GM18519 (cell line): ENCODE data around the gene OR2F1.

Experiments used
- ATAC-seq: cut with Tn5 transposase; IDR thresholded peaks from one replicate; pipeline ENCODE4 v1.9.1; 2021; ENCODE audit warnings: mild to moderate bottlenecking, moderate library complexity; ENCODE audit not compliant: unreplicated experiment, low FRiP score

Gene OR2F1, protein sequence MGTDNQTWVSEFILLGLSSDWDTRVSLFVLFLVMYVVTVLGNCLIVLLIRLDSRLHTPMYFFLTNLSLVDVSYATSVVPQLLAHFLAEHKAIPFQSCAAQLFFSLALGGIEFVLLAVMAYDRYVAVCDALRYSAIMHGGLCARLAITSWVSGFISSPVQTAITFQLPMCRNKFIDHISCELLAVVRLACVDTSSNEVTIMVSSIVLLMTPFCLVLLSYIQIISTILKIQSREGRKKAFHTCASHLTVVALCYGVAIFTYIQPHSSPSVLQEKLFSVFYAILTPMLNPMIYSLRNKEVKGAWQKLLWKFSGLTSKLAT

DNA sequence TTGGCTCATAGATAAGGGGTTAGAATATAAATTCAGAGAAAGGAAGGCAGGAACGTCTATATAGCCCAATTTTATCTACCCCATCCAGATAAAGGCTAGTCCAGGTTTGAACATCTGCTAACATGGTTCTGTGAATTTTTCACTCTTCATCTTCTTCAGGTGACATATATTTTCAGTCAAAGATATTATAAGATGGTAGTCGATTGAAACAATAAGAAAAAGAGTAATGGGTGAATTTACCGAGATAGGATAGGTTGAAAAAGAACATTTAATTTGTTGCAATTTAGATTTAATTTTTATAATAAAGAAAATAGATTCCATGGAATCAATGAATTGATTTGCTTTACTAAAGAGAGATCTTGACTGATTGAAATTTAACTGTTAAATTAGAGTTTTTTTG is at the start of gene OR2F1:
Gene OR2F1, plus strand, starts transcription at position 301 of the 400 bp plus-strand sequence. CDS start 5,127 bp downstream, outside the sequence.
- ATAC-seq: no peak

DNA sequence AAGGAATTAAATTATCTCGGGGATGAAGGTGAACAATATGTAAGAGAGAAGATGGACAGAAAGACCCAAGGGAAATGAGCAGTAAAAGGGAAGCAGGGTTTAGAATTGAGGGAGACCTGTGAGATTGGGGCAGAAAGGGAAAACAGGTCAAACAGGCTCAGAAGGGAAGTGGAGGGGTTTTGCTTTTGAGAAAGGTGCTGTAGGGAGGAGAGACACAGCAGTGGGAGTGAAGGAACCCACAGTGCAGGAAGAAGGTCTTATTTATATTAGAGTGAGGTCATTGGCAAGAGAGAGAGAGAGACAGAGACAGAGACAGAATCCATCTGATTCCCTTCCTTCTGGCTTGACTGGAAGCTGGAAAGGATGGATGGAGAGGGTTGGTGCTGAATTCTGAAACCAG is 49.1 kb upstream of the OR2F1 start:
- ATAC-seq: no peak

DNA sequence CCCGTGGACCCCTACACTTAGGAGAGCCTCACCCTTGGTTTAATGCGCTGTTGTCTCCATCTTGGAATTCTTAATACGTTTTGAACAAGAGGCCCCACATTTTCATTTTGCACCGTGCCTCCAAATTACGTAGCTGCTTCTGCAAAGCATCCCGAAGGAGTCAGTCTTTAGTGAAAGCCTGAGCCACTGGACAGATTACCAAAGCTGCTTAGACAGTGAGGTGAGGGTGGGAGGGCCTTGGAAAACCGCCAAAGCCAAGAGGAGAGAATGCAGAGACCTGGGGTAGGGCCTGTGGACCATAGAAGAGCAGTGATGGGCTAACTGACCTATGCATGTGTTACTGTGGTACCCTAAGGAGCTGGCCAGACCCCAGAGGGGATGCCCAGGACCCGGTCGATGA is 48.5 kb upstream of the OR2F1 start:
- no peak for ATAC-seq

DNA sequence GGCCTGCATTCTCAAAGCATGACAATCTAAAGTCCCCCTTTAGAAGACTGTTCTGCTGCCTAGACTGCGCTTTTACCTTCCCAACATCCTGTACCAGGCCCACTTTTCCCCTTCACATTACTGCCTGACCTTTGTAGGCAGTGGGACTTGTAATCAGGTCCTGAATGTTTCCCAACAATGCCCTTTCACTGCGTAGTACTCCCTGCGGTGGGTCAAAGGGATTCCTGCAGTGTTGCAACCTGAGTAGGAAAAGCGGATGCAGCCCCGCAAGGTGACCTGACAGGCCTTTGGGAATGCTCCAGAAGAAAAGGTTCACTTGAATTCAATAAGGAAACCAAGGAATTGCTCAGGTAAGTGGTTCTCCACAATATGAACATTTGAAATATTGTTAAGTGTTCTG is 47.7 kb upstream of the OR2F1 start:
- ATAC-seq: no peak

DNA sequence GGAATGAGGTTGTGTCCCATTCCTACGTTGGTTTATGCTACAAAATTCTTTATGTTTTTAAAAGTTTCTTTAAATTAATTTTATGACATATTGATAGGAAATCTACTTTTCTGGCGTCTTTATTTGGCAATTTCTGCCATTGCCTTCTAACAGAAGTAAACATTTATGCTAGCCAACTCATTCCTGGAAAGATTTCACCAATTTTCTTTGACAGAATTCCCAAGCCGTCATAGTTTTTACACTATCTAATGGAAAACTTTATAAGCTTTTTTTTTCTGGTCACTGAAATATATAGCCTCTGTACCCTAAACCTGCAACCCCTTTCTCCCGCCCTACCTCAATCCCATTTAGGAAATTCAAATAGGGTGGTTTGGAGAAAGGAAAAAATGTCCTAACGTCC is 46.5 kb upstream of the OR2F1 start:
- no peak for ATAC-seq

DNA sequence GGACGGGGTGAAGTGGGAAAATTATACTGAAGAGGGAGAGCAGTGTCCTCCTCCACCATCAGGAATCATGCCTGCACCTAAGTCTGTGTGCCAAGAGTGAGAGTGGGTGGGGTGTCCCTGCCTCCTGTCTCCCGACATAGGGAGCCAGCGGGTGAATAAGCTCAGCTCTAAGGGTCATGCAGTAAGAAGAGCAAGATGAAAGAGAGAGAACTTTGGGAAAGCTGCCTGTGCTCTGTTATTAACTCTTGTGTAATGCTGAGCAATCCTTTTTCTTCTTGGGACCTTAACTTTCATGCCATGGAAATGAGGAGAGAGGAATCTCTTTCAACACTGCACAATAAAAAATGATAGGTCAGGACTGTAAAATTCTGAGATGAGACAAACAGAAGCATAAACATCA is 44.8 kb upstream of the OR2F1 start:
- ATAC-seq: no peak

DNA sequence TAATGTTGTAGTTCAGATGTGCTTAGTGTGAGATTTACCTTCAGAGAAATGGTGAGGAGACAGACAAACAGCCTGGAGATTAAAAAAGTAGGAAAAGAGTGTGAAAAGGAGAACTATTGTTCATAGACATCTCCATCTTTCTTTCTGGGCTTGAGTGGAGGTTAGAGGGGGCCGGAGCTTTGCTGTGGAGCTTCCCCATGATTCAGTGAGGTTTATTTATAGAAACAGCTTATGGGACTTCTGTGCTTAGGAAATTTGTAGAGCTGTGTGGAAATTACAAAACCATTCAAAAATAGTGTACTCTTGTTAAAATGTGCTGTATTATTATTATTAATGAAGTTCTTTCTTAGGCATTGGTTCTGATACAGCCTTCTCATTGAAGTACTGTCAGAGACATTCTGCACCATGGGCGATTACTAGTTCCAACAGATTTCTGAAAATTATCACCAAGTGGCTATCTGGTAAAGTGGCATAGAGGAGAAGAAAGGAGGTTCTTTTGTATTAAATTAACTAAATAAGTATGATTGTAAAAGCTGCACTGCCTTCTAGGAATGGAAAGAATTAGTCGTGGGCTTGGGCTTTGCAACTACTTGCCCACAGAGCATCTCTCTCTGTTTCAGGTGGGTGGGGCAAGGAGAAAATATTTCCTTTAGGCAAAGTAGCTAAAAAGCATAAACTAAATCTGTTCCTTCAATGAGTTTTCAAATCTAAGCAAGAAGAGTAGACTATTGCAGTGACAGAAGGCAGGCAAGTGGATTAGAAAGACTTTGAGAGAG is 44.0 kb upstream of the OR2F1 start:
- ATAC-seq: no peak

DNA sequence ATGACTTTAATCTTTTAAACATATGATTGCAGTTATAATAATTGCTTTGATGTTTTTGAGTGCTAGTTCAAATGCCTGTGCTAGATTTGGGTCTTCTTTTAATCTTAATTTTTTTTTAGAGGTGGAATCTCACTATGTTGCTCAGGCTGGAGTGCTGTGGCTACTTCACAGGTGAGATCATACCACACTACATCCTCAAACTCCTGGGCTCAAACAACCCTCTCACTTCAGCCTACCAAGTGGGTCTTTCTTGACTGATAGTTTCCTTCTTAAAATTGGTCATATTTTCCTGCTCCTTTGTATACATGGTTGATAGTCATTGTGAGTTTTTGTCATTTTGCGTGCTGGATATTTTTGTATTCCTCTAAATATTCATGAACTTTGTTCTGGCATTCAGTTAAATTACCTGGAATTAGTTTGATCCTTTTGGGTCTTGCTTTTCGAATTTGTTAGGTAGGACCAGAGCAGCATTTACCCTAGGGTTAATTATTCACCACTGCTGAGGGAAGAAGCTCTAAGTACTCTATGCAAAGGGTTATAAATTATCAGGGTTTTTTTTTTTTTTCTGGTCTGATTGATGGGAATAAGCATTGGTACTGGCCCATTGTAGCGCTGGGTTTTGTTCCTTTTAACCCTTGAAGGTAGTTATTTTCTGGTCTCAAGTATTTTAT is 40.6 kb upstream of the OR2F1 start:
- no peak for ATAC-seq

DNA sequence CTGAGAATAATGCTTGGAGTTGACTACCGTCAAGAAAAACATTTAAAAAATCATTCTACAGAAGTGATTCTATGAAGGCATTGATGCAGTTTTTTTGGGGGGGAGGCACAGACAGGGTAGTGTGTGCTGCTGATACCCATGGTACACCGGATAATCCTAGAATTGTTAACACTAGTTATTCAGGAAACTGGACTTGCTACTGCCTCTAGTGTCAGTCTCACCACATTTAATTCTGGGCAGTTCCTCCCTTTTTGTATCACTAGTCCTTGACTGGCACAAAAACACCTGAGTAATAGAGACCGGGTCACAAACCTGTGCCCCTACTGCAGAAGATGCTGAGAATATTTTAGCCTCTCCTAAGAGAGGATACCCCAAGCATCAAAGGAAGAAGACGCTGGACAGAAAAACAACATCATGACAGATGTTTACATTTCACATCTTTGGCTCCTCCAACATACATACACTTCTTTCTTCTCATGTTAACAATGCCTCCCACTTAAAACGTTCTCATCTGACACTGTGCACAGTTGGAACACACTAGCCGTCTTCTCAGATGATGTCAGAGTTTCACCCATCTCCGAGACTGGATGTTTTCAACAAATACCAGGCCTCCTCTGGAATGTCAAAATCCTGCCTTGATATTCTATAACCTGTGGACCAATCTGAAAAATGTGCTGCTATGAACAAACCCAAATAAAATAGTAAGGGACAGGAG is 39.5 kb upstream of the OR2F1 start:
- no peak for ATAC-seq

DNA sequence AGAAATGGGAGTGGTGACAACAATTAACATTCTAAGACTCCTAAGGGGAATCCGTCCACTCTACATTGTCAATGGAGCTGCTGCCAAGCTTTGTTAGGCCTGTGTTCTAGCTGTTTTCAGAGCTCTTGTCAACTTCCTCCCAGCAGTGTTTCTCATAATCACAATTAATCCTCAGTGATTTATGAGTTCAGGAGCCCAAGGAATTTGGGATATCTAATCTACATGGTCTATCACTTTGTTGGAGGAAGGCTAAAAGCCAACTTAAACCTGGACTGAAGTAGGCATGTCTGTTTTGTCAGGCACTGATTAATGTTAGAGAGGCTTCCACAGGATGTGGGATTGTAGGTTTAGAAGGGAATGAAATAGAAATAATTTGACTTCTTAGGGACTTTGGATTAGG is 29.8 kb upstream of the OR2F1 start:
- no peak for ATAC-seq

DNA sequence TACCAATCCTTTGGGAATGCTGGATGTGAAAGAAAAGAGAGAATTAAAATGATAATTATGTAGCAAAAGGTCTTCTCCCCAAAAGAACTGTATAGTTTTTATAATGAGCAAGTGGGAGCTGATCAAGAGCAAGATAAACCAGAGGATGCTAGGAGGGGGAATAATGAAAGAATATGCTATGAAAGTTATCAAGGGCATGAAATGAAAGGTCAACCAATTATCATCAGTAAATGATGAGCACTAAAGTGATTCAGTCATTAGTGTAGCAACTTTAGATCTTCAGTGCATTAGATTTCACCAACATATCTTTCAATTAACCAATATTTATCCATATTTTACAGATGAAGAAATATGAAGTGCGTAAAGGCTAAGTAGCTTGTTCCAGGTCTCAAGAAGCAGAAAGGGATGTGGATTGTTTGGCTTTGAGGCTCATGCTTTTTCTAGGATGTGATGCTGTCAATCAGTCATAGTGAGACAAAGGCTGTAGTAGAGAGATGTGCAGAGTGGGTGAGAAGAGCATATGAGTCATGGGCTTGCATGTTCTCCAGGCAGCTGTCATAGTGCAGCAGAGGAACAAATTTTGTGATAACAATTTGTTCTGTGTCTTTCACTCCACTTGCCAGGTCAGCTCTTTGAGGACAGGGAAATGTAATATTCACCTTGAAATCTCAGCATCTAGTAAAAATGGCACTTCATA is 25.3 kb upstream of the OR2F1 start:
- ATAC-seq: peak; percentile 70

DNA sequence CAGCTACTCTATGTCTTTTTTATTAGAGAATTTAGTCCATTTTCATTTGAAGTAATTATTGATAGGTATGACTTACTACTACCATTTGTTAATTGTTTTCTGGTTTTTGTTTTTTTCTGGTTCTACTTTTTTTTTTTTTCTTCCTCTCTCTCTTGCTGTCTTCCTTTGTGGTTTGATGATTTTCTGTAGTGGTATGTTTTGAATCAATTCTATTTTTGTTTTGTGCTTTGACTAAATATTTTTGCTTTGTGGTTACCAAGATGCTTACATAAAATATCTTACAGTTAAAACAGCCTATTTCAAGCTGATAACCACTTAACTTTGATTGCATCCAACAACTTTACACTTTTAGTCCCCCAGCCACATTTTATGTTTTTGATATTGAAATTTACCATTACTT is 22.9 kb upstream of the OR2F1 start:
- ATAC-seq: no peak

DNA sequence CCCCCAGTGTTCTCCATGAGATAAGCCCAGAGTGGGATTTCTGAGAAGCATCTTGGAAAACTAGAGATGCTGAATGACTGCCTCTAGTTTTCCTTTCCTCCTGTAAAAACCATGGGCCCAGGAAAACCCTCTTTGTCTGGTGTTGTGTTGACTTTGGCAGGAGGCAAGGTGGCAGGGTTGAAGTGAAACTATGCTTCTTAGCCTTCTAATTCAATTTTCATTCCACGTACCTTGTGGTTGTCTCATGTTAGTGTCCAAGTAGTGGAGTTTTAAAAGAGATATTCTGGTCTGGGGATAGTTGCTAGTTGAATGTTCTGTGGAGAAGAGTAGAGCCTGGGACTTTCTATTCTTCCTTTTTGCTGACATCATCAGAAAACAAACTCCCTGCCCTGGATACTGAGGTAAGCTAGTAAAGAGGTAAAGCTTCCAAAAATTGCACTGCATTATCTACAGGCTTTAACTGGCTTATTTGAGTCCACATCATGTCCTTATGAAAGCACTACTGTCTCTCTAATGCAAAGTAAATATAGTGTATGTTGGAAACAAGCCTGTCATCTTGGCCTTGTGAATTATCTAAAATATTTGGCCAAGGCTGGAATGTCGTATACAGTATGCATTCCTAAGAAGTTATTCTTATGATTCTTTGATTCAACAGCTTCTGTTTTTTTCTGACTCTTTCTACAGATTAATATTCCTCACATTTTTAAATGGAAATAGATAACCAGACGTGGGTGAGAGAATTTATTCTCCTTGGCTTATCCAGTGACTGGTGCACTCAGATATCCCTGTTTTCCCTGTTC is 19.9 kb upstream of the OR2F1 start, which contains the start of gene OR2F2:
Gene OR2F2, plus strand, starts transcription at position 708 of the 800 bp plus-strand sequence. Its CDS starts 0 bp downstream, at position 708.
- ATAC-seq: no peak

DNA sequence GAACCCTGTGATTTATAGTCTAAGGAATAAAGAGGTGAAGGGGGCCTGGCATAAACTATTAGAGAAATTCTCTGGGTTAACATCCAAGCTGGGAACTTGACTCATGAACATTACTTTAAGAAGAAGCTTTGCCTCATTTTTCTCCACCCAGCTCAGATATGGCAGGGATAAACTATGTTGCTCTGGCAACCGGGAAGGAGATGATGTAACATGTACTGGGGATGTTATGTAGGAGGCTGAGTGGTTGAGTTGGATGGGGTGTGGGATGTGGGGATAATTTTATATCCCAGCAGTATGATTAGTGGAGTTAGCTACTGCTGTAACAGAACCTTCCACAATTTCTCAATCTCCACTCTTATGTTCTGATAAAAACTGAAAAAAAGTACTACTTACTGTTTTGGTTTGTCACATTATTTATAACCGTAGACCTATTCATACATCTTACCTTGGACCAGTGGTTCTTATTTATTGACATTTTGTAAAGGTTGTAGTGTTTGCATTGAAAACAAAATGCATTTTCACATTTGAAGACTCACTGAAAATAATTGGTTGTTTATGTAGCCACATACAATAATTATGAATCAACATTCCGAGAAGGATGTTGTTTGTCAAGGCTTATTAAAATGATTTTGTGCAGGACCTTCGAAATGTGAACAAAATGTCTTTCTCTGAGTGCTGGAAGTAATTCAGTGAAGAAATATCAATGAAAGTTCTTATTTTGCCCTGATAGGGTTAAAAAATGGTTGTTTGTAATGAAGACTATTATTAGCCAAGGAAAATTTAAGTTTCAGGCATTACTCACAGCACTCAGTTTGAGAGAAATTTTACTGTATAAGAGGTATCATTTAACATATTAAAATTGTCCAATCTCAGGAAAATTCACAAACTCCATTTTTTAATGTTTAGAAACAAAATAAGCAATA is 18.3 kb upstream of the OR2F1 start:
- no peak for ATAC-seq

DNA sequence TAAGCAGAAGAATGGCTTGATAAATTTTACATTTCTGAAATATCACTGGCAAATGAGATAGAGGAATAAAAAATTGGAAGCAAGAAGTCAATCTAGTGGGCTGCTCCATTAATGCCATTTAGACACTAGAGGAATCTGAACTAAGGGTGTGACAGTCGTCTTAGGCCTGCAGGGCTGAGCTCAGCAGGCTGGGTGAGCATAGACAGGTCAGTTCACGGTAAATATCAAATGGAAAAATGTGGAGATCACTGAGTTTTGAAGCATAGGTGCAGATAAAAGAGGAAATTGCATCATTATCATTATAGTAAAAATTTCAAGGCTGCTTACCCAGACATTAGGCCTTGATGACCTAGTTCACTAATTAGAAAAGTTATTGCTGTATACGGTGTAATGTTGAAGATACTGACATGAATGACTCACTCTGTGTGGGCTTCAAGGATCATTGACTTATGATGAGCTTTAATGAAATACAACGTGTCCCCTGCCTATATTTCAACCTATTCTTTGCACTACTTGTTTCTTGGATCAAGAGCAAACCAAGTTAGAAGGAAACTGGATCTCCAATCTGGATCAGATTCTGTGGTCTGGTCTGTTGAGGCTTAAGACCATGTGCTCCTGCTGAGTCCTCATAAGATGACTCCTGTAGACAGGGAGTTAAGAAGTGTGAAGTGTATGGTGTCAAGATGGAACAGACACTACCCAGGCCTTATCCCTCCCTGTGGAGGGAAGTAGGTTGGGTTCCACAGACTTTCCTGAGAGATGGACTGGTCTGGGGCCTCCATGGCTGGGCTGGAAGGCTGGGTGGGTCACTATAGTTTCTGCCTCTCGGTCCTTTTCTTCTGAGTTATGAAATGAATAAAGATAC is 16.0 kb upstream of the OR2F1 start:
- no peak for ATAC-seq

DNA sequence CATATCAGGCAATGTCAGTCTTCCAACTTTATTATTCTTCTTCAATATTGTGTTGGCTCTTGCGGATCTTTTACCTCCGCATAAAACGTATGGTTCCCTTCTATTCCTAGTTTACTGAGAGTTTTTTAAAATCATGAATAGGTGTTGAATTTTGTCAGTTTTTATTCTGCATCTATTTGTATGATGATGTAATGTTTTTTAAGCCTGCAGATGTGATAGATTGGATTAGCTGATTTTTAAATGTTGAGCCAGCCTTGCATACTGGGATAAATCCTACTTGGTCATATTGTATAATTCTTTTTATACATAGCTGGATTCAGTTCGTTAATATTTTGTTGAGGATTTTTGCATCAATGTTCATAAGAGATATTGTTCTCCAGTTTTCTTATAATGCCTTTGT is 9.2 kb upstream of the OR2F1 start:
- no peak for ATAC-seq

DNA sequence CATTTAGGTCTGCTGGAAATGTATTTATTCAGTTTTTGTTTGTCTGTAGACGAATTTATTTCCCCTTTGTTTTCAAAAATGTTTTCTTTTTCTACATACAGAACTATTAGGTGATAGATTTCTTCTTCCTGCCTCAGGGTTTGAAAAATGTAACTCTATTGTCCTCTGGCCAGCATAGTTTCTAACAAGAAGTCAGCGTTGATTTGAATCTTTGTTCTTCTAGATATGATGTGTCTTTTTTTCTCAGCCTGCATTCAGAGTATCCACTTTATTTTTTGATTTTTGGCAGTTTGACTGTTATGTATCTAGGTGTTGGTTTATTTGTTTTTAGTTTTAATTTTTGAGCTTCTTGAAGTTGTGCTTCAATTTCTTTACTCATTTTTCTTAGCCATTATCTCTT is 7.5 kb upstream of the OR2F1 start:
- ATAC-seq: no peak
